CD4-positive, alpha-beta T cell (primary cell): ENCODE measurements around the gene TMEM106B. TPM values are rescaled to one million over a fixed set of nuclear protein-coding genes. Genes with fewer than 3 reads are reported as not detected.

ENCODE experiments used
- ATAC-seq: fragments of 200-7000 bp; cut with Tn5 transposase; one replicate; pipeline ENCODE4 v1.10.0; 2022; ENCODE audit warnings: mild to moderate bottlenecking; ENCODE audit not compliant: poor library complexity
- CTCF ChIA-PET: fragments of 350-600 bp; sonication (Branson Sonifier 250); formaldehyde crosslinking; loops from one replicate; lab custom pipeline; 2021; ENCODE audit warnings: antibody characterized with exemption, inconsistent platforms; lab: Charles Lee
- POLR2A ChIA-PET: fragments of 350-600 bp; sonication (Branson Sonifier 250); formaldehyde crosslinking; loops from one replicate; lab custom pipeline; 2021; ENCODE audit warnings: antibody characterized with exemption, inconsistent platforms; lab: Charles Lee
- DNase-seq, 14 experiments: peaks; one replicate each; pipeline ENCODE4 v3.0.0-alpha.2; 2013 to 2020; ENCODE audit warnings: mixed read lengths in 2 of 14
- H3K27ac ChIP-seq, 2 donors: one replicate each; pipeline versions ENCODE4 v1.5.1 to v1.7.0; 2013; ENCODE audit warnings: low read length in 2 of 2, low read depth in 1 of 2, mild to moderate bottlenecking in 1 of 2
- H3K27me3 ChIP-seq, 2 experiments: 1 replicate in 1 of 2; 2 replicates in 1 of 2; pipeline versions ENCODE4 v1.6.1 to v1.7.0; 2013; ENCODE audit warnings: low read length in 2 of 2, control low read depth in 1 of 2, mild to moderate bottlenecking in 1 of 2, moderate library complexity in 1 of 2; ENCODE audit not compliant: insufficient read depth in 2 of 2, control insufficient read depth in 1 of 2
- H3K36me3 ChIP-seq: one replicate; pipeline ENCODE4 v1.6.1; 2013; ENCODE audit warnings: low read length, control low read depth; ENCODE audit not compliant: insufficient read depth
- H3K4me1 ChIP-seq: one replicate; pipeline ENCODE4 v1.6.1; 2013; ENCODE audit warnings: low read length, control low read depth; ENCODE audit not compliant: insufficient read depth
- H3K4me3 ChIP-seq: one replicate; pipeline ENCODE4 v1.5.1; 2013; ENCODE audit warnings: mild to moderate bottlenecking, low read length, moderate library complexity
- H3K9me3 ChIP-seq, 2 experiments: 1 replicate in 1 of 2; 2 replicates in 1 of 2; pipeline versions ENCODE4 v1.6.1 to v1.7.0; 2013; ENCODE audit warnings: low read length in 2 of 2, mild to moderate bottlenecking in 2 of 2, control low read depth in 1 of 2, moderate library complexity in 1 of 2; ENCODE audit not compliant: control insufficient read depth in 1 of 2, insufficient read depth in 1 of 2
- H3K27ac Mint-ChIP-seq: one replicate; pipeline ENCODE4 v1.8.0; 2020; ENCODE audit warnings: mixed read lengths
- H3K27me3 Mint-ChIP-seq: one replicate; pipeline ENCODE4 v1.8.0; 2021; ENCODE audit warnings: mixed read lengths
- H3K36me3 Mint-ChIP-seq: one replicate; pipeline ENCODE4 v1.8.0; 2021; ENCODE audit warnings: low read depth, mixed read lengths
- H3K4me1 Mint-ChIP-seq: one replicate; pipeline ENCODE4 v1.8.0; 2021; ENCODE audit warnings: low read depth, mixed read lengths
- H3K4me3 Mint-ChIP-seq: one replicate; pipeline ENCODE4 v1.8.0; 2020; ENCODE audit warnings: mild to moderate bottlenecking, mixed read lengths
- H3K9me3 Mint-ChIP-seq: one replicate; pipeline ENCODE4 v1.8.0; 2020; ENCODE audit warnings: mixed read lengths
- intact Hi-C, 2 experiments: fragments of 100-400 bp; cut with DNase I in 1 of 2; cut with micrococcal nuclease in 1 of 2; formaldehyde crosslinking; loops; one replicate each; pipeline versions ENCODE4 v1.15.1 to v1.9.0; 2023 to 2025; cut with DNase I, micrococcal nuclease
- total RNA-seq, 174 experiments: library from RNA in 2 of 174; stranded (reverse) in 2 of 174; gene quantifications; one replicate each; pipeline ENCODE4 v1.2.3 and lab custom pipeline; 2021 to 2026
- TF ChIP-seq, protein P1 (sequence below): fragments of 200-600 bp; IDR thresholded peaks from one replicate; pipeline ENCODE4 v1.8.0; 2022; ENCODE audit warnings: antibody characterized with exemption, mild to moderate bottlenecking

The TMEM106B gene
- total RNA-seq, 2 experiments from 2014 or later, result 16.9 to 17.5 TPM

DNA sequence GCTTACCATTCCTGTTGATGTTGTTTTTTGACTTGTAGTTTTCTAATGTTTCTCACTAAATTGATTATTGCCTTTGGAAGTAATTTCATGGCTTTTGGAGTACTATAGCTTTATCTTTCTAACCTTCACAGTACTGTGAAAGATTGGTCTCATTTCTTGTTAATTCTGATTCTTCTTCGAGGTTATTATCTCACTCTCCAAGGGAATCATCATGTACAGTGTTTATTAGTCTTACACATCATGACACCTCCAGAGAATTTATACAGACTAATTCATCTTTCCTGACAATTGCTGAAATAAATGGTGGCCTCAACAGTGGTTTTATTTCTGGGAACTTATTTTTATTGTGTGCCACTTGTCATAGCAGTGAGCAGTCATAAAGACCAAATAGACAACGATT, 37.4 kb upstream of the TMEM106B start:
- peaks cover 22% of the 10 kb centered on the region for H3K36me3 Mint-ChIP-seq
- peaks cover 4 to 8% of the 10 kb centered on the region in 2 experiments for H3K9me3 ChIP-seq
- no peak overlapping the region for H3K4me3 ChIP-seq
- intact Hi-C loops, result no loop called here
- ATAC-seq (no peak), DNase-seq (no peak)
- CTCF ChIA-PET, result no interaction called here
- H3K36me3 ChIP-seq, result no peaks in the 10 kb centered on the region
- H3K4me1 ChIP-seq, result peaks cover 15% of the 10 kb centered on the region
- peaks cover 13% of the 10 kb centered on the region for H3K9me3 Mint-ChIP-seq
- TF ChIP-seq, protein P1, sequence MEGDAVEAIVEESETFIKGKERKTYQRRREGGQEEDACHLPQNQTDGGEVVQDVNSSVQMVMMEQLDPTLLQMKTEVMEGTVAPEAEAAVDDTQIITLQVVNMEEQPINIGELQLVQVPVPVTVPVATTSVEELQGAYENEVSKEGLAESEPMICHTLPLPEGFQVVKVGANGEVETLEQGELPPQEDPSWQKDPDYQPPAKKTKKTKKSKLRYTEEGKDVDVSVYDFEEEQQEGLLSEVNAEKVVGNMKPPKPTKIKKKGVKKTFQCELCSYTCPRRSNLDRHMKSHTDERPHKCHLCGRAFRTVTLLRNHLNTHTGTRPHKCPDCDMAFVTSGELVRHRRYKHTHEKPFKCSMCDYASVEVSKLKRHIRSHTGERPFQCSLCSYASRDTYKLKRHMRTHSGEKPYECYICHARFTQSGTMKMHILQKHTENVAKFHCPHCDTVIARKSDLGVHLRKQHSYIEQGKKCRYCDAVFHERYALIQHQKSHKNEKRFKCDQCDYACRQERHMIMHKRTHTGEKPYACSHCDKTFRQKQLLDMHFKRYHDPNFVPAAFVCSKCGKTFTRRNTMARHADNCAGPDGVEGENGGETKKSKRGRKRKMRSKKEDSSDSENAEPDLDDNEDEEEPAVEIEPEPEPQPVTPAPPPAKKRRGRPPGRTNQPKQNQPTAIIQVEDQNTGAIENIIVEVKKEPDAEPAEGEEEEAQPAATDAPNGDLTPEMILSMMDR, result no peak
- no peak overlapping the region for H3K27ac Mint-ChIP-seq
- POLR2A ChIA-PET, result interaction anchor here (1.1 kb wide), 1 partner anchor 33 kb away, joined by 3 read pairs; no protein-coding TSS in a partner anchor
- no peaks in the 10 kb centered on the region for H3K27me3 ChIP-seq
- no peak overlapping the region for H3K27ac ChIP-seq
- H3K4me1 Mint-ChIP-seq, result peaks cover 30% of the 10 kb centered on the region
- peaks cover 4% of the 10 kb centered on the region for H3K27me3 Mint-ChIP-seq
- no peak overlapping the region for H3K4me3 Mint-ChIP-seq

DNA sequence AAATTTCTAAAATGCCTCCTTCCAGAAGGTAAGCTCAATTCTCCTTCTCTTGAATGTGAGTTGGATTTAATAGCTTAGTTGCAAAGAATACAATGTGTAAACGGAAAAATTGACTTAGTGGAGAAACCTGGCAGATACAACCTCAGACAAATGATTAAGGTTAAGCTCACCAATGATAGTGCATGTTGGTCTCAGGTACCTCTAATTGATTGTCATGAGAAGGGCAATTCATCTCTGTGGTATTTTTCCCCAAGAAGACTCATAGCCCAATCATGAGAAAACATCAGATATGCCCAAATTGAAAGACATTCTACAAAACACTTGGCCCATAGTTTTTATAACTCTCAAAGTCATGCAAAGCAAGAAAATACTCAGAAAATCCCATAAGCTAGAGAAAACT, 36.2 kb upstream of the TMEM106B start:
- ATAC-seq (no peak), DNase-seq (no peak)
- ChIA-PET CTCF (no interaction called here), POLR2A (no interaction called here)
- Histone ChIP-seq H3K4me3 (no peak overlapping the region), H3K27ac (no peak overlapping the region), H3K4me1 (peaks cover 12% of the 10 kb centered on the region), H3K9me3 (peaks cover 0 to 8% of the 10 kb centered on the region in 2 experiments), H3K36me3 (no peaks in the 10 kb centered on the region), H3K27me3 (no peaks in the 10 kb centered on the region)
- H3K4me3 Mint-ChIP-seq, result no peak overlapping the region
- intact Hi-C loops, result no loop called here
- TF ChIP-seq, protein P1, result no peak
- peaks cover 8% of the 10 kb centered on the region for H3K9me3 Mint-ChIP-seq
- H3K4me1 Mint-ChIP-seq, result peaks cover 21% of the 10 kb centered on the region
- H3K27ac Mint-ChIP-seq, result no peak overlapping the region
- peaks cover 4% of the 10 kb centered on the region for H3K27me3 Mint-ChIP-seq
- peaks cover 10% of the 10 kb centered on the region for H3K36me3 Mint-ChIP-seq

DNA sequence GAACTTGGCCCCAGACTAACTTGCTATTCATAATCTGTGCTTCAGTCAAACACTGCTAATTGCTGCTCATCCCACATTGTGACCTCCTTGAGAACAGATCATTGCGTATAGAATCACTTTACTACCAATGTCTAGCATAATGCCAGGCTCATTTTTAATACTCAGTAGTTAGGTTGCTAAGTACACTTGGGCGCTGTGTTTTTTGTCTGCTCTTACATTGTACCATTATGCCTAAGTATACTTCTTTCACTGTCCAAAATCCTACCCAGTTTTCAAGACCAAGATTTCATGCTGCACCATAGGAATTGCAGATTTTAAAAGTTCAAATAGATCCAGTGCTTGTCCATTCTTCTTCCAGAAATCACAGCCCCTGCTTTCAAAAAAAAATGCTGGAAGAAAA, 32.8 kb upstream of the TMEM106B start:
- no peaks in the 10 kb centered on the region for H3K4me1 ChIP-seq
- ATAC-seq (no peak), DNase-seq (no peak)
- no peak overlapping the region for H3K4me3 ChIP-seq
- Mint-ChIP-seq H3K27me3 (peaks cover 4% of the 10 kb centered on the region), H3K4me3 (no peak overlapping the region), H3K9me3 (no peaks in the 10 kb centered on the region), H3K4me1 (no peaks in the 10 kb centered on the region), H3K36me3 (no peaks in the 10 kb centered on the region), H3K27ac (no peak overlapping the region)
- no peak overlapping the region for H3K27ac ChIP-seq
- H3K36me3 ChIP-seq, result no peaks in the 10 kb centered on the region
- intact Hi-C loops, result no loop called here
- POLR2A ChIA-PET, result no interaction called here
- TF ChIP-seq, protein P1, result no peak
- H3K9me3 ChIP-seq, result no peaks in the 10 kb centered on the region
- CTCF ChIA-PET, result no interaction called here
- H3K27me3 ChIP-seq, result no peaks in the 10 kb centered on the region
